ENCODE measurements around the gene UQCC5.

The UQCC5 gene

DNA sequence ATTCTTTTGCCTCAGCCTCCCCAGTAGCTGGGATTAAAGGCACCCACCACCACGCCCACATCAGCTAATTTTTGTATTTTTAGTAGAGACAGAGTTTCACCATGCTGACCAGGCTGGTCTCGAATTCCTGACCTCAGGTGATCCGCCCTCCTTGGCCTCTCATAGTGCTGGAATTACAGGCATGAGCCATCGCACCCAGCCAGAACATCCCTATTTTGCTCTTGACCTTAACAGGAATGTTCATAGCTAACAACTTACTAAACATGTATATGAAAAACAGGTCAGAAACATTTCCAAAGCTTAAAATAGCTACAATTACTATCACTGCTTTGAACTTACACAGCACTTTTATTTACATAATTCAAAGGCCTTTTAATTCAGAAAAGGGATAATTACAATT lies 33.7 kb downstream of the UQCC5 start:
- Histone ChIP-seq H3K4me3 (ENCODE audit: low read depth, low read length) (no peak overlapping the region), H3K9me3 (ENCODE audit: severe bottlenecking) (no peaks in the 10 kb centered on the region), H3K27me3 (ENCODE audit: insufficient read depth, low read depth, severe bottlenecking) (no peaks in the 10 kb centered on the region), H3K27ac (no peak overlapping the region), H3K36me3 (peaks cover 38% of the 10 kb centered on the region)
- TF ChIP-seq, protein P1, sequence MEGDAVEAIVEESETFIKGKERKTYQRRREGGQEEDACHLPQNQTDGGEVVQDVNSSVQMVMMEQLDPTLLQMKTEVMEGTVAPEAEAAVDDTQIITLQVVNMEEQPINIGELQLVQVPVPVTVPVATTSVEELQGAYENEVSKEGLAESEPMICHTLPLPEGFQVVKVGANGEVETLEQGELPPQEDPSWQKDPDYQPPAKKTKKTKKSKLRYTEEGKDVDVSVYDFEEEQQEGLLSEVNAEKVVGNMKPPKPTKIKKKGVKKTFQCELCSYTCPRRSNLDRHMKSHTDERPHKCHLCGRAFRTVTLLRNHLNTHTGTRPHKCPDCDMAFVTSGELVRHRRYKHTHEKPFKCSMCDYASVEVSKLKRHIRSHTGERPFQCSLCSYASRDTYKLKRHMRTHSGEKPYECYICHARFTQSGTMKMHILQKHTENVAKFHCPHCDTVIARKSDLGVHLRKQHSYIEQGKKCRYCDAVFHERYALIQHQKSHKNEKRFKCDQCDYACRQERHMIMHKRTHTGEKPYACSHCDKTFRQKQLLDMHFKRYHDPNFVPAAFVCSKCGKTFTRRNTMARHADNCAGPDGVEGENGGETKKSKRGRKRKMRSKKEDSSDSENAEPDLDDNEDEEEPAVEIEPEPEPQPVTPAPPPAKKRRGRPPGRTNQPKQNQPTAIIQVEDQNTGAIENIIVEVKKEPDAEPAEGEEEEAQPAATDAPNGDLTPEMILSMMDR (IDR thresholded peaks at IDR 0.05; ENCODE audit: low read depth, low read length) = no peak
- DNase-seq = no peak

DNA sequence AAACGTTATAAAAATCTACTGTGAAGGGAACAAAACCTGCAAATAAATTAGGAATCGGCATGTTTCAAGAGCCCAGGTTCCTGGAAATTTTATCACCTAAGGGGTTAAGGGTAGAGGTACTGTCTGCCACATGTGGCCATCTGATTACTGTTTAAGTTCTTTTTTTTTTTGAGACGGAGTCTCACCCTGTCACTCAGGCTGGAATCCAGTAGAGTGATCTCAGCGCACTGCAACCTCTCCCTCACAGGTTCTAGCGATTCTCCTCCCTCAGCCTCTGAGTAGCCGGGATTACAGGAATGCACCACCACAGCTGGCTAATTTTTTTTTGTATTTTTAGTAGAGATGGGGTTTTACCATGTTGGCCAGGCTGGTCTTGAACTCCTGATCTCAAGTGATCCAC lies 35.8 kb downstream of the UQCC5 start:
- Histone ChIP-seq H3K27me3 (ENCODE audit: insufficient read depth, low read depth, severe bottlenecking) (no peaks in the 10 kb centered on the region), H3K27ac (no peak overlapping the region), H3K36me3 (peaks cover 51% of the 10 kb centered on the region), H3K4me3 (ENCODE audit: low read depth, low read length) (no peak overlapping the region), H3K9me3 (ENCODE audit: severe bottlenecking) (no peaks in the 10 kb centered on the region)
- TF ChIP-seq, protein P1 (IDR thresholded peaks at IDR 0.05; ENCODE audit: low read depth, low read length) = no peak
- no peak for DNase-seq

DNA sequence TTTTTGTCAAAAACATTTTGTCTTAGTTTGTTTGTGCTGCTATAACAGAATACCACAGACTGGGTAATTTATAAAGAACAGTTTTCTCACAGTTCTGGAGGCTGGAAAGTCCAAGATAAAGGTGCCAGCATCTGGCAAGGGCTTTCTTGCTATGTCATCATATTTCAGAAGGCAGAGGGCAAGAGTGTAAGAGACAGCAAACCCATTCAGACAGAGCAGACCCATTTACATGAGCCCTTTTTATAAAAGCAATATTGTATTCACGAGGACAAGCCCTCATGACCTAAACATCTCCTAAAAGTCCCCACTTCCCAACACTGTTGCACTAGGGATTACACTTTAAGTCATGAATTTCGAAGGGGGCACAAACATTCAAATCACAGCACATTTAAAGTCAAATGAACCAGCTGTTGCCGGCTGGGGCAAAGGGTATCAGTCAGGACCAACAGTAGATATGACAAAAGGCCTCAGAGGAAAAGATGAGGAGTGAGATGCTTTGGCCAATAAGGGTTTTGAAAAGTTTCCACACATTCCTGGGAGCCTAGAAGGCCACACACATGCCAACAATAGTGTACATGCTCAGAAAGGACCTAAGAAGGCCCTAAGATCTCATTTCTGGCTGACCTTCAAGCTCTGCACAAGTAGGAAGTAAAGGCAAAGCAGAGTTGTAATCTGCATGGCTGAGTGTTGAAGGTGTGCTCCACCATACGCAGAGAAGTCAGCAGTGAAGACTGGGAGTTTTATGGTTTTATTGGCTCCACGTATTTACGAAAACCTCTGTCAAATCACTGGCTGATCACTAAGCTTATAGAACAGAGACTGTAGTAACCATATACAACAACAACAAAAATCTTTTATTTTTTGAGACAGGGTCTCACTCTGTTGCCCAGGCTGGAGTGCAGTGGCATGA lies 37.9 kb downstream of the UQCC5 start:
- no peak overlapping the region for H3K27ac ChIP-seq
- no peaks in the 10 kb centered on the region for H3K9me3 ChIP-seq (ENCODE audit: severe bottlenecking)
- no peaks in the 10 kb centered on the region for H3K27me3 ChIP-seq (ENCODE audit: insufficient read depth, low read depth, severe bottlenecking)
- no peak overlapping the region for H3K4me3 ChIP-seq (ENCODE audit: low read depth, low read length)
- no peak for DNase-seq
- H3K36me3 ChIP-seq = peaks cover 66% of the 10 kb centered on the region
- TF ChIP-seq, protein P1 (IDR thresholded peaks at IDR 0.05; ENCODE audit: low read depth, low read length) = no peak
